Fibroblast of skin of scalp (primary cell): ENCODE data around the gene ALAS1. TPM values are rescaled to one million over a fixed set of nuclear protein-coding genes. Genes with fewer than 3 reads are reported as not detected.
"Not testable (repeated sequence)": the region's sequence is repeated elsewhere in the genome, so short reads cannot be mapped to it uniquely, and the experiment has no call there.

Experiments
- DNase-seq: peaks from one replicate; pipeline ENCODE4 v3.0.0-alpha.2; 2013
- polyA plus RNA-seq, 2 experiments: library from polyadenylated mRNA; unstranded; fragments of 120-200 nt; gene quantifications; one replicate each; pipeline ENCODE4 v1.2.1, GENCODE V29; 2013; ENCODE audit not compliant: insufficient read length in 2 of 2

ALAS1 gene
- 29.8 TPM for polyA plus RNA-seq (2013, experiment 1 of 2; ENCODE audit: insufficient read length)
- polyA plus RNA-seq (2013, experiment 2 of 2; ENCODE audit: insufficient read length) = 29.9 TPM

DNA sequence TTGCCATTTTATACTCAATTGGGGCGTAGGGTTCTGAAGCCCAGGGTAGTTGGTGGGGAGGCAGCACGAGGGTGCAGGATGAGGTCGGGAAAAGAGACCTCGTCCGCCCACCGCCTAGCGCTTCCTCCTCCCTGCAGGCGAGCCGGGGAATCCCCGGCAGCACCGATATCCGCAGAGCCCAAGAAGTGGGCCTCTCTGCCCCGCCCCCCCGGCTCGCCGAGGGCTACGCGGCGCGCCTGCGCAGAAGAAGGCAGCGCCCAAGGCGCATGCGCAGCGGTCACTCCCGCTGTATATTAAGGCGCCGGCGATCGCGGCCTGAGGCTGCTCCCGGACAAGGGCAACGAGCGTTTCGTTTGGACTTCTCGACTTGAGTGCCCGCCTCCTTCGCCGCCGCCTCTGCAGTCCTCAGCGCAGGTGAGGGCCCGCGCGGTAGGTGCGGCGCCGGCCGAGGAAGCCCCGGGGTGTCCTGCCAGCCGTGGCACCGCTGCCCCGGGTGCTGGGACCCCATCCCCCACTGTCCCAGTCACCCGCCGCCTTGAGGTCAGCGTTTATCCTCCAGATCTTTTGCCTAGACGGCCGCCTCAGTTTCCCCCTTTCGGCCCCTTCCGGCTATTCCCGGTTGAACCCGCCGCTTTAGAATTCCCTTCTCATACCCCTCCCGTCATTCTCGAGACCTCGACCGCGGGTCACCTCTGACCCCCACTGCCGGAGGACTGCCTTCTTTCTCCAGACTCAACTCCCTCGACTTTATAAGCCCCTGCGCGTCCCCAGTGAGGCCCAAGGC is at the start of gene ALAS1:
Gene ALAS1, plus strand, starts transcription at position 319 of the 784 bp plus-strand sequence. CDS start 1,082 bp downstream, outside the sequence.
- peak; percentile 89 for DNase-seq

DNA sequence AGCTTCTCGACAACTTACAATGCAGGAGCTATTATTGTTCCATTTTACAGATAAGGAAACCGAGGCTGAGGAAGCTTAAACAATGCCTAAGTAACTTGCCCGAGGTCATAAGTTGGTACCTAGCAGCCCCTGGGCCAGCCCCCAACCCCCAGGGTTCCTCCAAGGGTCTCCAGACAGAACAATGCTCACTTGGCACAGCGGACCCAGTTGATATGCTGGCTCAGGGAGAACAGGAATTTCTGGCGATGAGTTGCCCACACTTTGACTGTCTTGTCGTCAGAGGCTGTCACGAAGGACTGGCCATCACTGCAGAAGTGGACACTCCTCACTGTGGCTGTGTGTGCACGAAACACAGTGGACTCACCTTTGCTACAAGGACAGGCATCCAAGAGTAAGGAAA is 48.9 kb upstream of the ALAS1 start:
- no peak for DNase-seq

GRCh38 chr3:52149726-52150125 is 48.2 kb upstream of the ALAS1 start:
- DNase-seq = no peak

- DNase-seq = no peak
Measured at GRCh38 chr3:52150357-52150756, 47.6 kb upstream of the ALAS1 start.

DNA sequence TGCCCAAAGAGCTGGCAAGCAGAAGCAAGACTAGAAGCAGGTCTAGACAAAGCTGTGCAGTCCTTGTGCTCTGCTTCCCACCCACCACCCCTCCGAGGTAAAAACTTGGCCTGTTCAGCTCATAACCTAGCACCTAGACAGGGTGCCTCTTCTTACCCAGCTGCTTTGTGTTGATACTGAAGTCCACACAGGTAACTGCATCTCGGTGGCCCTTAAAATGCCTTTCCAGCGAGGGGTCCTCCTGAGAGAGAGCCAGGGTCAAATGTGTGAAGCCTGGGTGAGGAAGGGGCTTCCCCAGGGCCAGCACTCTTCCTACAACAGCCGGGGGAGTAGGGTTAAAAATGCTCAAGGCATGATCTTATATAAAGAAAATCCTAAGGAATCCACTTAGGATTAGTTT is 47.1 kb upstream of the ALAS1 start:
- DNase-seq = no peak

DNA sequence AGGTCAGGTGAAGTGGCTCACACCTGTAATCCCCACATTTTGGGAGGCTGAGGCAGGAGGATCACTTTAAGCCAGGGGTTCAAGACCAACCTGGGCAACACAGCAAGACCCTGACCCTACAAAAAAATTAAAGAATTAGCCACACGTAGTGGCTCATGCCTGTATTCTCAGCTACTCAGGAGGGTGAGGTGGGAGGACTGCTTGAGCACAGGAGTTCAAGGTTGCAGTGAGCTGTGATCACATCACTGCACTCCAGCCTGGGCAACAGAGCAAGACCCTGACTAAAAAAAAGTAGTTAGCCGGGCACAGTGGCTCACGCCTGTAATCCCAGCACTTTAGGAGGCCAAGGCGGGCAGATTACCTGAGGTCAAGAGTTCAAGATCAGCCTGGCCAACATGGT is 46.0 kb upstream of the ALAS1 start:
- DNase-seq = not testable (repeated sequence)

- DNase-seq = peak; percentile 30
Measured at GRCh38 chr3:52153389-52154096, 44.4 kb upstream of the ALAS1 start.

DNA sequence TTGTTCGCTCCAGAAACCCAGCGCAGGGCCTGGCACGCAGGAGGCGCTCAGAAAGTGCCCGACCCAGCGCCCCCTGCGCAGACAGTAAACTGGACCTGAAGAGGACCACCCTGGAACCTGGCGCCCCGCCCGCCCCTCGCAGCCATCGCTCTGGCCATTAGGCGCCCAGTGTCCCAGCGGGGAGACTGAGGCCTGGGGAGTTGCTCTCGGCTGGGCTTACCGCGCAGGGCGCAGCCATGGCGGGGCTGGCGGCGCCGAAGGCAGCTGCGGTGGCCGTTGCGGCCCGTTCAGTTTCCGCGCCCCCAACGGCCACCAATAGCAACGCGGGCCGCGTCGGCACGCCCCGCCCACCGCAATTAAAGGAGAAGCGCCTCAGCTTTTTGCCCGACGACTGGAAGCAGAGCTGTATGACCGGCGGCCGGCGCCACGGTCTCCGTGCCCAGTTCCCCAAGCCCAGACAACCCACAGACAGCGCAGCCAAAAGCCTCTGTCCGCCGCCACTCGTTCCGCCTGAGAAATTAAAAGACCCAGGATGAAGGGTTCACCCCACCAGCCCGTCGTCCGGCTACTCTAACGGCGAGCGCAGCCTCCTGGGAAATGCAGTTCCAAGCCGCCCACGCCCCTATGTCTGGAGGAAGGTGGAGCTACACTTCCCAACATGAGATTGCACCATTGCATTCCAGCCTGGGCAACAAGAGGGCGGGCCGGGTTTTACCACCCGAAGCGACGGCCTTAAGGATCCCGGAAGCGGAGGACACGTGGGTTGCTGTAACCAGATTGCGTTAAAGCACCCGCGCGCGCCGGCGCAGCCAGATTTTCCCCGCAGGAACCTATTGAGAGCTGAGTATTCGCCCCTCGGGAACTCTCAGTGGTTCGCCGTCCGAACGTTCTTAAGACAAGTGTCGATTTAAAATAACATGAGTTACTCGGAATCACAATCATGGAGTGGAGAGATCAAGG is 43.5 kb upstream of the ALAS1 start, which contains the start of gene POC1A:
Gene POC1A, minus strand, starts transcription at position 289 of the 960 bp plus-strand sequence. Its CDS starts 51 bp downstream, at position 238.
- peak; percentile 99 for DNase-seq

DNA sequence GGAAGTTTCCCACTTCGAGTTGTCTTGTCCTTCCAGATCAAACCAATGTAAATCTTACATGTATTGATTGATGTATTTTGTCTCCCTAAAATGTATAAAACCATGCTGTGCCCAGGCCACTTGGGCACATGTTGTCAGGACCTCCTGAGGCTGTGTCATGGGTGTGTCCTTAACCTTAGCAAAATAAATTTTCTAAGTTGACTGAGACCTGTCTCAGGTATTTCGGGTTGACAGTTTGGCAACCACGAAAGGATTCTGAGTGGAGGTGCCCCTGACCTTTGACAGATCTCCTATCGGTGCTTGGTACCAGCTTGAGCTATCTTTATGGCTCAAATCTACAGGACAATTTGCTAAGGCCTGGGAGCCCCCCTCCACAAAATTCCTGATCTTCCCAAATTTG is 42.0 kb upstream of the ALAS1 start:
- DNase-seq = no peak

GRCh38 chr3:52159503-52159902 is 38.5 kb upstream of the ALAS1 start:
- no peak for DNase-seq

DNA sequence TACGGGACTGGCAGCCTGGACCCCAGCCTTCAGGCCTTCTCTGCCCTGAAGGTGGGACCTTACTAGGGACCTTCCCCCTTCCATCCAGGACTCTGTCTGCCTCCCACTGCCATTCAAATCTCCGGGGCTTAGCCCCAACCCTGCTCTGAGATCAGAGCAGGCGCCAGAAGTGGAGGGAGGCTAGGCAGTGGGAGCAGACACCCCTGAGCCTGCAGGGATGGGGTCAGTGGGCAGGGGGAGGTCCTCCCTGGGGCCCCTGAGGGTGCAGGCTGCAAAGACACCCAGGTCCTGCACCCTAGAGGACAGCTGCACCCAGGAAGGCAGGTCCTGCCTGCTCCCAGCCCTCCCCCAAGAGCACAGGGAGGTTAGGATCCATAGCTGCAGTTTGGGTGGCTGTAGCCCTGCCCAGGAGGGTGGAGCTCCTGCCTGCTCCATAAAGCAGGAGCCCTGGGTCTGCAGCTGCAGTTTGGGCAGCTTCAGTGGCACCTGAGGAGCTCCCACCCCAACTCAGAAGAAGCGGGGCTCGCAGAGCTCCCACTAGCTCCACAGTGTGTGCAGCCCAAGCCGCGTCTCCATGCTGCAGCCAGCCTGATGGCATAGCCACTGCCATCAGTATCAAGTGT is 35.6 kb upstream of the ALAS1 start:
- DNase-seq = no peak

GRCh38 chr3:52167240-52167639 is 30.7 kb upstream of the ALAS1 start:
- DNase-seq = no peak

DNA sequence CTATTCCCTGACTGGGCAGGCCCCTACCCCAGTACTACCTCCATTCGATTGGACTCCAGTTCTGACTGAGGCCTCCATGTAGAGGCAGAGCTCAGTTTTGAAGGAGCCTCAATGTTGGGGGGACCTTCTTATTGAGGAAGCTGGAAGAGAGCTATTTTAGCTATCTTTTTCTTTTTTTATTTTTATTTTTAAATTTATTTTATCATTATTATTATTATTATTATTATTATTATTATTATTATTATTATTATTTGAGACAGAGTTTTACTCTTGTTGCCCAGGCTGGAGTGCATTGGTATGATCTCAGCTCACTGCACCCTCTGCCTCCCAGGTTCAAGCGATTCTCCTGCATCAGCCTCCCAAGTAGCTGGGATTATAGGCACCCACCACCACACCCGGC is 27.7 kb upstream of the ALAS1 start:
- not testable (repeated sequence) for DNase-seq

- DNase-seq = peak; percentile 19
Measured at GRCh38 chr3:52171514-52172261, 26.3 kb upstream of the ALAS1 start.

DNA sequence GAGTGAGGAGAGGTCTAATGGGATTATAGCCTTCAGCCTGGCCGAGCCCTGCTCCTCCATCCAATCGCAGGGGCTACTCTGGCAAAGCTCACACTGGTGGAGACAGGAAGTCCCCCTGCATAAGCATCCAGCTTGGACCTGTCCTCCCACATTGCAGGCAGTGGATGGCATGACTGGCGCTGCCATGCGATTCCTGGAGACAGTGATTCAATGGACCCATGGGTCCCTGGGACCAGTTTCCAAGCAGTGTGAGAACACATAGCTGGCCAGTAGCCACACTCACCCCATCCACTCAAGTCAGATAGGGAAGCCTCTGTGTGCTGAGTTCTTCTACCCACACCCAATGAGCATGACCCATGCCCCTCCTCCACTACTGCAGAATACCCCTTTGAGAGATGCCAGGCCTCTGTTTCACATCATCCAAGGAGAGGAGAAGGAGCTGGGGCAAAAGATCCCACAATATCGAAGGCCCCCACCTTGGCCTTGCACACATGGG is 25.6 kb upstream of the ALAS1 start:
- no peak for DNase-seq

DNA sequence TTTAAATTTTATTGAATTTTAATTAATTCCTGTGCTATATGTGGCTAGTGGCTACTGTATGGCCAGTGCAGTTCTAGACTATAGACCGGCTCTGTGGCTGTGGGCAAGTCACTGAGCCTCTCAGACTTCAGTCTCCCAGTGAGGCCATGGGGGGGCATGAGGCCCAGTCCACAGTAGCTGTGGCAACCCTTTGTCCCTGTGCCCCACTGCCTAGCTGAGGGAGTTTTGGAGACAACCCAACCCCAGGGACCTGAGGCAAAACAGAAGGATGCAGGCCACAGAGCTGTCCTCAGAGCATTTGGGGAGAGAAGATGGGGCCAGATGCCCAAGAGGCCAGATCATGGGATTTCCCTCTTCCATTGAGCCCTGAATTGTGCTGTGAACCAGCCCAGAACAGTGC is 24.9 kb upstream of the ALAS1 start:
- DNase-seq = no peak

GRCh38 chr3:52174896-52175295 is 23.1 kb upstream of the ALAS1 start:
- DNase-seq = no peak

GRCh38 chr3:52175416-52176179 is 22.4 kb upstream of the ALAS1 start:
- DNase-seq = no peak

GRCh38 chr3:52176180-52176752 is 21.7 kb upstream of the ALAS1 start:
- DNase-seq = no peak
